ENCODE data around the gene GDF9.

GRCh38 chr5:132839426-132840301 lies 26.6 kb downstream of the GDF9 start:
- TF ChIP-seq EZH2 (IDR thresholded peaks at IDR 0.05; ENCODE audit: borderline replicate concordance, low read depth, low read length, severe bottlenecking) (no peak), CTCF (IDR thresholded peaks at IDR 0.05; ENCODE audit: extremely low read depth in 1 of 2, insufficient read depth in 1 of 2, low read depth in 1 of 2, low read length in 2 of 2) (no peak)

Data from endothelial cell of umbilical vein (primary cell).